Erythroblast (primary cell): ENCODE measurements around the gene SPATA6.

ENCODE experiments used
- DNase-seq, 2 experiments: peaks; one replicate each; lab custom pipeline; 2025; lab: John Stamatoyannopoulos, UW
- GATA1 ChIP-seq: IDR thresholded peaks from 2 replicates; pipeline ENCODE4 v1.6.1; 2011; ENCODE audit warnings: low read depth, mild to moderate bottlenecking, control low read depth, low read length, moderate library complexity
- POLR2A ChIP-seq: IDR thresholded peaks from 2 replicates; pipeline ENCODE4 v1.6.1; 2011; ENCODE audit warnings: mild to moderate bottlenecking, low read length

SPATA6 gene

GRCh38 chr1:48430832-48431231 lies 41.2 kb downstream of the SPATA6 start:
- DNase-seq = no peak
- no peak for TF ChIP-seq POLR2A

- no peak for DNase-seq
- TF ChIP-seq POLR2A (no peak), GATA1 (no peak)
Observed at GRCh38 chr1:48422009-48422408, 50.0 kb downstream of the SPATA6 start.

- no peak for DNase-seq
- TF ChIP-seq GATA1 (no peak), POLR2A (no peak)
Observed at GRCh38 chr1:48418742-48419141, 53.3 kb downstream of the SPATA6 start.

- DNase-seq = no peak
- TF ChIP-seq GATA1 (no peak), POLR2A (no peak)
Observed at GRCh38 chr1:48415050-48415449, 57.0 kb downstream of the SPATA6 start.

GRCh38 chr1:48414264-48414663 lies 57.7 kb downstream of the SPATA6 start:
- no peak for DNase-seq
- TF ChIP-seq POLR2A = no peak
- no peak for TF ChIP-seq GATA1

- DNase-seq = no peak
- TF ChIP-seq POLR2A (no peak), GATA1 (no peak)
Observed at GRCh38 chr1:48405940-48406339, 66.1 kb downstream of the SPATA6 start.

GRCh38 chr1:48405400-48405799 lies 66.6 kb downstream of the SPATA6 start:
- DNase-seq = no peak
- TF ChIP-seq POLR2A (no peak), GATA1 (no peak)

- TF ChIP-seq POLR2A (no peak), GATA1 (no peak)
- no peak for DNase-seq
Observed at GRCh38 chr1:48402599-48402998, 69.4 kb downstream of the SPATA6 start.

GRCh38 chr1:48396208-48396607 lies 75.8 kb downstream of the SPATA6 start:
- no peak for DNase-seq
- no peak for TF ChIP-seq GATA1
- TF ChIP-seq POLR2A = no peak

- DNase-seq = no peak
- no peak for TF ChIP-seq GATA1
- no peak for TF ChIP-seq POLR2A
Observed at GRCh38 chr1:48391926-48392325, 80.1 kb downstream of the SPATA6 start.

- no peak for DNase-seq
- TF ChIP-seq GATA1 (no peak), POLR2A (no peak)
Observed at GRCh38 chr1:48387409-48387808, 84.6 kb downstream of the SPATA6 start.

GRCh38 chr1:48374785-48375184 lies 97.2 kb downstream of the SPATA6 start:
- no peak for DNase-seq
- TF ChIP-seq POLR2A (no peak), GATA1 (no peak)

GRCh38 chr1:48371598-48371997 lies 100.4 kb downstream of the SPATA6 start:
- no peak for DNase-seq
- TF ChIP-seq GATA1 (no peak), POLR2A (no peak)

GRCh38 chr1:48362901-48363300 lies 109.1 kb downstream of the SPATA6 start:
- DNase-seq = no peak
- no peak for TF ChIP-seq GATA1
- no peak for TF ChIP-seq POLR2A

- TF ChIP-seq GATA1 = no peak
- no peak for TF ChIP-seq POLR2A
- no peak for DNase-seq
Observed at GRCh38 chr1:48356901-48357300, 115.1 kb downstream of the SPATA6 start.

- TF ChIP-seq POLR2A (no peak), GATA1 (no peak)
- no peak for DNase-seq
Observed at GRCh38 chr1:48344373-48344772, 127.6 kb downstream of the SPATA6 start.
